DND-41 (cell line): ENCODE measurements around the gene MPI.

Experiments
- ATAC-seq: fragments of 200-7000 bp; cut with Tn5 transposase; 3 replicates; pipeline ENCODE4 v1.9.1; 2021; ENCODE audit warnings: low read depth; ENCODE audit not compliant: insufficient read depth
- DNase-seq: peaks from one replicate; pipeline ENCODE4 v3.0.0-alpha.2; 2020
- H2AFZ ChIP-seq: 2 replicates; pipeline ENCODE4 v1.6.0; 2012; ENCODE audit warnings: low read depth, low read length
- H3K27ac ChIP-seq: 2 replicates; pipeline ENCODE4 v1.5.1; 2012; ENCODE audit warnings: low read length, inconsistent platforms
- H3K27me3 ChIP-seq: fragments of 200-600 bp; sonication (generic); 2 replicates; pipeline ENCODE4 v1.6.0; 2012; ENCODE audit warnings: low read length, mild to moderate bottlenecking, inconsistent platforms; ENCODE audit not compliant: insufficient read depth, poor library complexity
- H3K36me3 ChIP-seq: 2 replicates; pipeline ENCODE4 v1.5.1; 2012; ENCODE audit warnings: low read length, inconsistent platforms; ENCODE audit not compliant: insufficient read depth
- H3K4me1 ChIP-seq: 2 replicates; pipeline ENCODE4 v1.5.1; 2012; ENCODE audit warnings: mild to moderate bottlenecking, low read length; ENCODE audit not compliant: insufficient read depth
- H3K4me2 ChIP-seq: 2 replicates; pipeline ENCODE4 v1.6.0; 2012; ENCODE audit warnings: mild to moderate bottlenecking, moderate library complexity, low read length, inconsistent platforms; ENCODE audit not compliant: insufficient read depth
- H3K4me3 ChIP-seq, 2 experiments: fragments of 200-600 bp in 1 of 2; shearing (Covaris generic) in 1 of 2; 2 replicates each; pipeline ENCODE4 v1.5.1; 2012 to 2016; ENCODE audit warnings: inconsistent platforms in 2 of 2, low read length in 2 of 2, mild to moderate bottlenecking in 2 of 2, low read depth in 1 of 2, moderate library complexity in 1 of 2
- H3K79me2 ChIP-seq: 2 replicates; pipeline ENCODE4 v1.6.0; 2012; ENCODE audit warnings: low read length, inconsistent platforms; ENCODE audit not compliant: insufficient read depth
- H3K9ac ChIP-seq: 2 replicates; pipeline ENCODE4 v1.6.0; 2012; ENCODE audit warnings: low read depth, mild to moderate bottlenecking, inconsistent platforms, low read length, moderate library complexity
- H3K9me3 ChIP-seq: 2 replicates; pipeline ENCODE4 v1.5.1; 2012; ENCODE audit warnings: low read length, moderate library complexity, mild to moderate bottlenecking, inconsistent platforms; ENCODE audit not compliant: insufficient read depth, severe bottlenecking
- H4K20me1 ChIP-seq: 2 replicates; pipeline ENCODE4 v1.6.0; 2012; ENCODE audit warnings: low read length; ENCODE audit not compliant: insufficient read depth
- EZH2 ChIP-seq: IDR thresholded peaks from 3 replicates; pipeline ENCODE4 v1.6.1; 2012; ENCODE audit warnings: borderline replicate concordance, low read depth, mild to moderate bottlenecking, moderate library complexity, low read length, inconsistent platforms; ENCODE audit not compliant: severe bottlenecking
- TF ChIP-seq, protein P1 (sequence below): IDR thresholded peaks from 2 replicates; pipeline ENCODE4 v1.5.1; 2012; ENCODE audit warnings: borderline replicate concordance, low read length, moderate library complexity, mild to moderate bottlenecking; ENCODE audit not compliant: poor library complexity, severe bottlenecking; ENCODE audit errors: extremely low read depth

Gene MPI

GRCh38 chr15:74868059-74868458 lies 21.8 kb upstream of the MPI start:
- ATAC-seq (no peak), DNase-seq (no peak)
- Histone ChIP-seq H3K4me3 (no peak overlapping the region), H3K9me3 (no peaks in the 10 kb centered on the region), H3K27ac (no peak overlapping the region), H3K4me2 (no peak overlapping the region), H3K4me1 (peaks cover 32% of the 10 kb centered on the region), H3K27me3 (no peaks in the 10 kb centered on the region), H3K9ac (no peak overlapping the region), H4K20me1 (peaks cover 30% of the 10 kb centered on the region), H3K79me2 (peaks cover 86% of the 10 kb centered on the region), H3K36me3 (peaks cover 23% of the 10 kb centered on the region), H2AFZ (no peak overlapping the region)
- TF ChIP-seq EZH2, result no peak
- TF ChIP-seq, protein P1, sequence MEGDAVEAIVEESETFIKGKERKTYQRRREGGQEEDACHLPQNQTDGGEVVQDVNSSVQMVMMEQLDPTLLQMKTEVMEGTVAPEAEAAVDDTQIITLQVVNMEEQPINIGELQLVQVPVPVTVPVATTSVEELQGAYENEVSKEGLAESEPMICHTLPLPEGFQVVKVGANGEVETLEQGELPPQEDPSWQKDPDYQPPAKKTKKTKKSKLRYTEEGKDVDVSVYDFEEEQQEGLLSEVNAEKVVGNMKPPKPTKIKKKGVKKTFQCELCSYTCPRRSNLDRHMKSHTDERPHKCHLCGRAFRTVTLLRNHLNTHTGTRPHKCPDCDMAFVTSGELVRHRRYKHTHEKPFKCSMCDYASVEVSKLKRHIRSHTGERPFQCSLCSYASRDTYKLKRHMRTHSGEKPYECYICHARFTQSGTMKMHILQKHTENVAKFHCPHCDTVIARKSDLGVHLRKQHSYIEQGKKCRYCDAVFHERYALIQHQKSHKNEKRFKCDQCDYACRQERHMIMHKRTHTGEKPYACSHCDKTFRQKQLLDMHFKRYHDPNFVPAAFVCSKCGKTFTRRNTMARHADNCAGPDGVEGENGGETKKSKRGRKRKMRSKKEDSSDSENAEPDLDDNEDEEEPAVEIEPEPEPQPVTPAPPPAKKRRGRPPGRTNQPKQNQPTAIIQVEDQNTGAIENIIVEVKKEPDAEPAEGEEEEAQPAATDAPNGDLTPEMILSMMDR, result no peak

- ATAC-seq (no peak), DNase-seq (no peak)
- Histone ChIP-seq H3K36me3 (peaks cover 23% of the 10 kb centered on the region), H3K9me3 (no peaks in the 10 kb centered on the region), H3K9ac (no peak overlapping the region), H3K4me2 (peak overlapping the region; percentile 39; the same call in 1 of the 2 replicates), H3K27me3 (no peaks in the 10 kb centered on the region), H3K27ac (peak overlapping the region; percentile 35; the same call in 1 of the 2 replicates), H2AFZ (no peak overlapping the region), H3K79me2 (peaks cover 78% of the 10 kb centered on the region), H3K4me3 (no peak overlapping the region), H4K20me1 (peaks cover 30% of the 10 kb centered on the region), H3K4me1 (peaks cover 41% of the 10 kb centered on the region)
- TF ChIP-seq, protein P1, result no peak
- no peak for TF ChIP-seq EZH2
These were observed 20.5 kb upstream of the MPI start for GRCh38 chr15:74869372-74869725.

- Histone ChIP-seq H3K27ac (peak overlapping the region; percentile 35; the same call in 1 of the 2 replicates), H3K4me2 (peak overlapping the region; percentile 39; the same call in 1 of the 2 replicates), H3K27me3 (no peaks in the 10 kb centered on the region), H3K79me2 (peaks cover 75% of the 10 kb centered on the region), H3K4me1 (peaks cover 41% of the 10 kb centered on the region), H3K36me3 (peaks cover 20% of the 10 kb centered on the region), H4K20me1 (peaks cover 27% of the 10 kb centered on the region), H2AFZ (no peak overlapping the region), H3K4me3 (no peak overlapping the region), H3K9me3 (no peaks in the 10 kb centered on the region), H3K9ac (no peak overlapping the region; the same call in 1 of the 2 replicates)
- DNase-seq (peak; percentile 23), ATAC-seq (no peak)
- TF ChIP-seq, protein P1, result no peak
These were observed 20.0 kb upstream of the MPI start for GRCh38 chr15:74869726-74870407.
